PC-3 (cell line): ENCODE results near the gene TAOK1.

ENCODE experiments used
- EZH2 ChIP-seq: fragments of 300-600 bp; sonication (generic); IDR thresholded peaks from one replicate; pipeline ENCODE4 v1.6.1; 2017; ENCODE audit warnings: antibody characterized with exemption, mild to moderate bottlenecking, low read length; ENCODE audit not compliant: unreplicated experiment
- EZH2phosphoT487 ChIP-seq: fragments of 300-600 bp; sonication (generic); IDR thresholded peaks from 2 replicates; pipeline ENCODE4 v1.6.1; 2018; ENCODE audit warnings: mild to moderate bottlenecking, antibody characterized with exemption, low read length, borderline replicate concordance
- TF ChIP-seq, protein P1 (sequence below): fragments of 300-600 bp; sonication (generic); conservative IDR thresholded peaks from 2 replicates; pipeline ENCODE4 v1.5.1; 2017; ENCODE audit warnings: antibody characterized with exemption, low read depth, mild to moderate bottlenecking, low read length

DNA sequence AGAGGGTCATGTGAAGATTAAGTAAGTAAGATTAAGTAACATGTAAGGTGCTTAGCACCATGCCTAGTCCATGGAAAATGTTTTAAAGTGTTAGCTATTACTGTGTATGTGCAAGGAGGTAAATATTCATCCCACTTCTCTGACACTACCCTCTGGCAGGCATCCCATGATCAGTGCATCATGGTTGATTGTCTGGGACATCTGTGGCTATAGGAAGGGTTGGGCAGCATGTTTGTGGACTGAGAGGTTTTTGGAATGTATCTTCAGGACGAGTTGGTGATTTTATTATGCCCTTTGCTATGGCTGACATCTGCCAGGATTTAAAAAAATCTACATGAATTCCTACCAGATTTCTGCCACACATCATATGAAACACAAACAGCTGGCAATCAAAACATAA lies 6.5 kb upstream of the TAOK1 start:
- TF ChIP-seq, protein P1, sequence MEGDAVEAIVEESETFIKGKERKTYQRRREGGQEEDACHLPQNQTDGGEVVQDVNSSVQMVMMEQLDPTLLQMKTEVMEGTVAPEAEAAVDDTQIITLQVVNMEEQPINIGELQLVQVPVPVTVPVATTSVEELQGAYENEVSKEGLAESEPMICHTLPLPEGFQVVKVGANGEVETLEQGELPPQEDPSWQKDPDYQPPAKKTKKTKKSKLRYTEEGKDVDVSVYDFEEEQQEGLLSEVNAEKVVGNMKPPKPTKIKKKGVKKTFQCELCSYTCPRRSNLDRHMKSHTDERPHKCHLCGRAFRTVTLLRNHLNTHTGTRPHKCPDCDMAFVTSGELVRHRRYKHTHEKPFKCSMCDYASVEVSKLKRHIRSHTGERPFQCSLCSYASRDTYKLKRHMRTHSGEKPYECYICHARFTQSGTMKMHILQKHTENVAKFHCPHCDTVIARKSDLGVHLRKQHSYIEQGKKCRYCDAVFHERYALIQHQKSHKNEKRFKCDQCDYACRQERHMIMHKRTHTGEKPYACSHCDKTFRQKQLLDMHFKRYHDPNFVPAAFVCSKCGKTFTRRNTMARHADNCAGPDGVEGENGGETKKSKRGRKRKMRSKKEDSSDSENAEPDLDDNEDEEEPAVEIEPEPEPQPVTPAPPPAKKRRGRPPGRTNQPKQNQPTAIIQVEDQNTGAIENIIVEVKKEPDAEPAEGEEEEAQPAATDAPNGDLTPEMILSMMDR = no peak
- TF ChIP-seq EZH2 (no peak), EZH2phosphoT487 (no peak)
